HG03175 (cell line): Measurements from ENCODE around the gene CEACAM18.

Experiments
- ATAC-seq: cut with Tn5 transposase; IDR thresholded peaks from one replicate; pipeline ENCODE4 v1.9.1; 2021; ENCODE audit warnings: mild to moderate bottlenecking, moderate library complexity; ENCODE audit not compliant: unreplicated experiment

Gene CEACAM18

GRCh38 chr19:51524666-51525264 is 46.4 kb downstream of the CEACAM18 start:
- no peak for ATAC-seq

- no peak for ATAC-seq
Observed at GRCh38 chr19:51525651-51526050, 47.3 kb downstream of the CEACAM18 start.

GRCh38 chr19:51529301-51529700 is 51.0 kb downstream of the CEACAM18 start:
- no peak for ATAC-seq

- ATAC-seq: no peak
Observed at GRCh38 chr19:51530616-51531015, 52.3 kb downstream of the CEACAM18 start.

- peak; percentile 72 for ATAC-seq
Observed at GRCh38 chr19:51531349-51532315, 53.3 kb downstream of the CEACAM18 start, which contains the start of gene SIGLEC6. Gene SIGLEC6 (minus strand): TSS chr19:51531670. CDS start chr19:51531648, 22 bp downstream.

- no peak for ATAC-seq
Observed at GRCh38 chr19:51535535-51535934, 57.2 kb downstream of the CEACAM18 start.

GRCh38 chr19:51539821-51540366 is 61.6 kb downstream of the CEACAM18 start:
- no peak for ATAC-seq
